Thoracic aorta (tissue), 2 donors: ENCODE data around the gene CALY. TPM values are rescaled to one million over a fixed set of nuclear protein-coding genes. Genes with fewer than 3 reads are reported as not detected.

Experiments
- ATAC-seq: fragments of 150-250 bp; one replicate; pipeline ENCODE4 v1.8.0; 2017; ENCODE audit warnings: low read depth; ENCODE audit not compliant: insufficient number of reproducible peaks, low FRiP score
- DNase-seq: peaks from one replicate; pipeline ENCODE4 v3.0.0-alpha.2; 2020; ENCODE audit warnings: low spot score
- H3K27ac ChIP-seq, 2 donors: fragments of 200-600 bp; sonication (generic); 1 replicate in 1 of 2; 2 replicates in 1 of 2; pipeline ENCODE4 v1.5.1; 2016; ENCODE audit warnings: mild to moderate bottlenecking in 2 of 2, moderate library complexity in 2 of 2
- H3K27me3 ChIP-seq: fragments of 200-600 bp; sonication (generic); replicated peaks from 2 replicates; pipeline ENCODE4 v1.6.0; 2016; ENCODE audit warnings: mild to moderate bottlenecking; ENCODE audit not compliant: insufficient read depth
- H3K36me3 ChIP-seq: fragments of 200-600 bp; sonication (generic); one replicate; pipeline ENCODE4 v1.5.1; 2016
- H3K4me1 ChIP-seq, 2 donors: fragments of 200-600 bp; sonication (generic); 1 replicate in 1 of 2; 2 replicates in 1 of 2; pipeline versions ENCODE4 v1.5.1 to v1.6.0; 2016; ENCODE audit warnings: low read depth in 2 of 2, mild to moderate bottlenecking in 1 of 2; ENCODE audit not compliant: control insufficient read depth in 1 of 2
- H3K4me3 ChIP-seq: fragments of 200-600 bp; sonication (generic); 2 replicates; pipeline ENCODE4 v1.5.1; 2016; ENCODE audit warnings: mild to moderate bottlenecking
- H3K9me3 ChIP-seq: fragments of 200-600 bp; sonication (generic); 2 replicates; pipeline ENCODE4 v1.5.1; 2016
- CTCF ChIP-seq: fragments of 200-600 bp; sonication (generic); IDR thresholded peaks from one replicate; pipeline ENCODE4 v1.5.1; 2019; ENCODE audit warnings: antibody characterized with exemption
- total RNA-seq, 2 donors: library from RNA; depleted of rRNA; stranded (reverse); fragments of >200 nt; gene quantifications; one replicate each; pipeline versions ENCODE4 v1.1.0 to v1.2.3, GENCODE V29; 2016

Gene CALY
- total RNA-seq, 2 donors from 2014 or later = not detected

GRCh38 chr10:133359972-133360610 is 23.4 kb upstream of the CALY start:
- Histone ChIP-seq H3K4me3 (no peak overlapping the region), H3K9me3 (no peaks in the 10 kb centered on the region), H3K27ac (no peak overlapping the region), H3K27me3 (no peaks in the 10 kb centered on the region), H3K4me1 (peaks cover 3 to 21% of the 10 kb centered on the region in 2 donors), H3K36me3 (peaks cover 10% of the 10 kb centered on the region)
- TF ChIP-seq CTCF = no peak
- DNase-seq (no peak), ATAC-seq (no peak)

GRCh38 chr10:133359554-133359971 is 22.9 kb upstream of the CALY start:
- H3K27me3 ChIP-seq = no peaks in the 10 kb centered on the region
- no peak overlapping the region for H3K27ac ChIP-seq
- peaks cover 8% of the 10 kb centered on the region for H3K36me3 ChIP-seq
- H3K9me3 ChIP-seq = no peaks in the 10 kb centered on the region
- no peak for TF ChIP-seq CTCF
- DNase-seq (no peak), ATAC-seq (no peak)
- no peak overlapping the region for H3K4me3 ChIP-seq
- peaks cover 3 to 21% of the 10 kb centered on the region in 2 donors for H3K4me1 ChIP-seq

- no peak overlapping the region for H3K4me3 ChIP-seq
- no peak overlapping the region for H3K27ac ChIP-seq
- TF ChIP-seq CTCF = no peak
- ATAC-seq (no peak), DNase-seq (no peak)
- H3K27me3 ChIP-seq = no peaks in the 10 kb centered on the region
- H3K4me1 ChIP-seq = peaks cover 3 to 21% of the 10 kb centered on the region in 2 donors
- peaks cover 6% of the 10 kb centered on the region for H3K36me3 ChIP-seq
- H3K9me3 ChIP-seq = no peaks in the 10 kb centered on the region
These were observed 22.2 kb upstream of the CALY start for GRCh38 chr10:133358925-133359310.

- H3K4me1 ChIP-seq = peaks cover 3 to 21% of the 10 kb centered on the region in 2 donors
- no peaks in the 10 kb centered on the region for H3K9me3 ChIP-seq
- no peak for TF ChIP-seq CTCF
- no peaks in the 10 kb centered on the region for H3K27me3 ChIP-seq
- no peak for ATAC-seq
- peaks cover 6% of the 10 kb centered on the region for H3K36me3 ChIP-seq
- no peak for DNase-seq
- H3K4me3 ChIP-seq = no peak overlapping the region
- H3K27ac ChIP-seq = no peak overlapping the region
These were observed 21.6 kb upstream of the CALY start for GRCh38 chr10:133358162-133358924.

- DNase-seq = no peak
- ATAC-seq = no peak
- peak within 1 kb of the TSS; percentile 81 for H3K4me3 ChIP-seq
- H3K4me1 ChIP-seq = peaks cover 3 to 21% of the 10 kb centered on the region in 2 donors
- peaks cover 2% of the 10 kb centered on the region for H3K36me3 ChIP-seq
- H3K9me3 ChIP-seq = no peaks in the 10 kb centered on the region
- H3K27me3 ChIP-seq = no peaks in the 10 kb centered on the region
- H3K27ac ChIP-seq = no peak within 1 kb of the TSS
- no peak for TF ChIP-seq CTCF
These were observed 20.8 kb upstream of the CALY start, which contains the start of gene FUOM for GRCh38 chr10:133357285-133358161. Gene FUOM (minus strand): TSS chr10:133358019. CDS start chr10:133358007, 12 bp downstream.
